Measurements from ENCODE around the gene AKR1C2.
"Not testable (repeated sequence)": the region's sequence is repeated elsewhere in the genome, so short reads cannot be mapped to it uniquely, and the experiment has no call there.

Gene AKR1C2

DNA sequence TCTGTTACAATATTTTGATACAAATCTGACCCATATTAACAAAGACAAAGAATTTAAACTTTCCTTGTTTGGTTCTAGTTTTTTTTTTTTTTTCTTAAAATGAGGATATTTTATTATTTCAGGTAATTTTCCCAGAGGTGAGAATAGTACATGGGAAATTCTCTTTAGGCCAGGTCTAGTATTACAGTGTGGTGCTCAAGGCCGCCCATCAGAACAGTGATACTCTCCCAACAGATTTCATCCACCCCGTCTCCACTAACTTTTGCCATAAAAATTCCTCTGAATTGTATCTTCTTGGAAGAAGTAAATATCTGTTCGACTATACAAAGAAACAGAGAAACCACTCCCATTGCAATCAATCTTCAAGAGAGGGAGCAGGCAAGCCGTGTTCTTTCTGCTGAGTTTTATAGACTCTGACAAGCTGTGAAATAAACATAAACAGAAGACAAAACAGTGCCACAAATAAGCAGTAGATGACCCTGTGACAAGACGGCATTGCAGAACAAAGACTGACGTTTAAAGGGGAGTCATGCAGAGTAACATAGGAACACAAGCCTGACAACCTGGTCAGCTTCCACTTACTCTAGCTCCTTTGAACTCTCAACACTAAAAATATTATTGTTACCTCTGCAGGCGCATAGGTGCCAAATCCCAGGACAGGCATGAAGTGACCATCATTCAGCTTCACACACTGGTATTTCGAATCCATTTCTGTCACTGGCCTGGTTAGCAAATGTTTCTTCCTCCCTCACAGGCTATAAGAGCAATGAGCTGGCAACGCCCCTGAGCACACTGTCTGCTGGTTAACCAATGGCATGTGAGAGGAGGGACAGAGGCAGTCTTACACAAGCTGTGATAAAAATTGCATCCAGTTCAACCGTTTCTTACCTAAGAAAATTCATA lies at the start of gene AKR1C2:
AKR1C2 (minus strand) TSS at position 731 of the 903 bp plus-strand sequence; CDS start at position 709, 22 bp downstream.
- not testable (repeated sequence) for DNase-seq (ENCODE audit: low read depth in 3 of 3)

- not testable (repeated sequence) for DNase-seq (ENCODE audit: low read depth in 3 of 3)
These were observed 49.4 kb upstream of the AKR1C2 start for GRCh38 chr10:5052951-5053500.

- DNase-seq (ENCODE audit: low read depth in 3 of 3): no peak
These were observed 44.4 kb upstream of the AKR1C2 start for GRCh38 chr10:5047912-5048628.

- DNase-seq (ENCODE audit: low read depth in 3 of 3): not testable (repeated sequence)
These were observed 43.4 kb upstream of the AKR1C2 start for GRCh38 chr10:5047055-5047454.

DNA sequence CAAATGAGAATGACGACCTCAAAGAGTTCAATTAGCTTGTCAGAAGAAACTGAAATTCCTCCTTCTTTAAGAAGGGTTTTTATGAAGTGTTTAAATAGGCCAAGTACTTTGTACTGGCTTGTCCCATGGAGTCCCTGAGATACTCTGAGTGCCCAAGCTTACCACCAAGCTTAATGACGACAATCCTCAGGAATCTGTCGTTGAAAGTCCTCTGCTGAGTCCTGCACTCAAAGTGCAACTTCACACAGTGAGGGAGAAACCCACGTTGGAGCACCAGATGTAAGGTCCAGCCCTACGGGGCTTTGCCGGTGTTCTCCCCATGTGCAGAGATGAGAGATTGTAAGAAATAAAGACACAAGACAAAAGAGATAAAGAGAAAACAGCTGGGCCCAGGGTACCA lies 42.8 kb upstream of the AKR1C2 start:
- DNase-seq (ENCODE audit: low read depth in 3 of 3): no peak

- DNase-seq (ENCODE audit: low read depth in 3 of 3): no peak
These were observed 41.4 kb upstream of the AKR1C2 start for GRCh38 chr10:5045095-5045494.

GRCh38 chr10:5043716-5044115 lies 40.1 kb upstream of the AKR1C2 start:
- DNase-seq (ENCODE audit: low read depth in 3 of 3): no peak

GRCh38 chr10:5042922-5043321 lies 39.3 kb upstream of the AKR1C2 start:
- no peak for DNase-seq (ENCODE audit: low read depth in 3 of 3)

- DNase-seq (ENCODE audit: low read depth in 3 of 3): no peak
These were observed 37.9 kb upstream of the AKR1C2 start for GRCh38 chr10:5041471-5042023.

DNA sequence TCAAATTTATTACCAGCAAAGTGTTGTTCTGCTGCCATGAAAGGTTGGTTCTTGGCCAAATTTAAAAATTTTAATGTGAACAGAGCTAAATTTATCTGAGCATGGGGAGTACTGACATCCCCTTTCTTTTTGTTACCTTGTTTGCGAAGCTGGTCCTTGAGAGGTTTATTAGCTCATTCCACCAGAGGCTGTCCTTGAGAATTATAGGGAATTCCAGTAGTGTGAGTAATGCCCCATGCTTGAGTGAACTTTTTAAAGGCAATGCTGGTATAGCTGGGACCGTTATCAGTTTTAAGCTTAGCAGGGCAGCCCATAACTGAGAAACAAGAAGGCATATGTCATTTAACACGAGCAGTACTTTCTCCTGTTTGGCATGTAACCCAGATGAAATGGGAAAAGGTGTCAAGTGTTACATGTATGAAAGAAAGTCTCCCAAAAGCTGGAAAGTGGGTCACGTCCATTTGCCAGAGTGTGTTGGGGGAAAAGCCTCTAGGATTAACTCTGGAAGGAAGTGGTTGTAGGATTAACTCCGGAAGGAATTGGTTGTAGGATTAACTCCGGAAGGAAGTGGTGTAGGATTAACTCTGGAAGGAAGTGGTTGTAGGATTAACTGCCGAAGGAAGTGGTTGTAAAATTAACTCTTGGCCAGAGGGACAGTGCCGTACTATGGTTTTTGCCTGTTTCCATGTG lies 37.3 kb upstream of the AKR1C2 start:
- DNase-seq (ENCODE audit: low read depth in 3 of 3): no peak

- DNase-seq (ENCODE audit: low read depth in 3 of 3): no peak
These were observed 36.5 kb upstream of the AKR1C2 start for GRCh38 chr10:5040010-5040673.

DNA sequence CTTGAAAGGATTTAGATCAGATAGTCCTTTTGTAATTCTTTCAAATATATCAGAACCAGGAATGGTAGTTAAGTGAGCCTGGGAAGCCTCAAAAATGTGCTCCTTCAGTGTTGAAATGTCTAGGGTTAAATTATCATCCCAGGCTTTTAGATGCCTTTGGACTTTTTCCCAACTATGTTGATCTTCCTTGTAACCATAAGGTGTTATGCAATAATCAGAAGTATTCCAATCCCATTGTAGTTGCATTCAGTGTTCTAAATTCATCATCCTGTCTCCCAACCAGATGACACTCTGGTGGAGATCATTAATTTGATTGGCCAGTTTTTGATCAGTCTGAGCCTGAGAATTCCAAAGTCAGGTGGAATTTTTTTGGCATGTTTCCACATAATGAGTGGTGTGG lies 35.1 kb upstream of the AKR1C2 start:
- DNase-seq (ENCODE audit: low read depth in 3 of 3): no peak

DNA sequence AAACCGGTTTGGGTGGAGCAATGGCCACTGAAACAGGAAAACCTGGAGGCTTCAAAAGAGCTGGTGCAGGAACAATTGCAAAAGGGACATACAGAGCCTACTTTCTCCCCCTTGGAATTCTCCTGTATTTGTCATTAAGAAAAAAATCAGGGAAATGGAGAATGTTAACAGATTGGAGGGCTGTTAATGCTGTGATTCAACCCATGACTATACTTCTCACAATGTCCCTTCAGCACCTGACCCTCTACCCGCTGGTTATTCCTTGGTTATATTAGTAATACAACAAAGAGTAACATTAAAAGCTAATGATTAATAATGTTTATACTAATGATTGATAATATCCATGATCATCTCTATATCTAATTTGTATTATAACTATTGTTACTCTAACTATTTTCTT lies 34.4 kb upstream of the AKR1C2 start:
- no peak for DNase-seq (ENCODE audit: low read depth in 3 of 3)

DNA sequence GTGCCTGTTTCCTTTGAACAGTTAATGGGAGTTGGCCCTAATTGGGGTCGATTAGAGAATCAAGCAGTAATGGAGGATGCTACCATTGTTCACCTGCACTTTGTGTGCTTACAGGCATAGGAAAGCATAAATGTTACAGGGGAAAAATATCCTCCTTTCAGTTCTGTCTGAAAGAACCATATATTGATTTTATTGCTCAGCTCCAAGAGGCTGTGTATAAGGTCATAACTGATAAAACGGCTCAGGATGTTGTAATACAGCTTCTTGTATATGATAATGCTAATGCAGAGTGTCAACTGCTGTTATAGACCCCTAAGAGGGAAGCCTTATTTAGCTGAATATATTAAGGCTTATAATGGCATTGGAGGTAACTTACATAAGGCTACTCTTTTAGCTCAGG lies 32.9 kb upstream of the AKR1C2 start:
- DNase-seq (ENCODE audit: low read depth in 3 of 3): no peak

GRCh38 chr10:5035356-5035755 lies 31.7 kb upstream of the AKR1C2 start:
- DNase-seq (ENCODE audit: low read depth in 3 of 3): no peak

GRCh38 chr10:5034588-5034987 lies 30.9 kb upstream of the AKR1C2 start:
- DNase-seq (ENCODE audit: low read depth in 3 of 3): no peak

GRCh38 chr10:5033061-5033778 lies 29.6 kb upstream of the AKR1C2 start:
- no peak for DNase-seq (ENCODE audit: low read depth in 3 of 3)

- not testable (repeated sequence) for DNase-seq (ENCODE audit: low read depth in 3 of 3)
These were observed 28.8 kb upstream of the AKR1C2 start for GRCh38 chr10:5032444-5032843.

- not testable (repeated sequence) for DNase-seq (ENCODE audit: low read depth in 3 of 3)
These were observed 27.9 kb upstream of the AKR1C2 start for GRCh38 chr10:5031588-5031987.

GRCh38 chr10:5030989-5031388 lies 27.3 kb upstream of the AKR1C2 start:
- no peak for DNase-seq (ENCODE audit: low read depth in 3 of 3)

Data from stimulated activated CD4-positive, alpha-beta T cell treated with anti-CD3 and anti-CD28 coated beads, TNF-alpha, amount 100 ng/mL, for 4 hours (primary cell).